Hematopoietic multipotent progenitor cell (in vitro differentiated cells): ENCODE data around the gene NUP214. TPM values are rescaled to one million over a fixed set of nuclear protein-coding genes. Genes with fewer than 3 reads are reported as not detected.
A peak's percentile ranks its signal among the peaks of the same experiment; 100 is the strongest.
"Not testable (repeated sequence)": the region's sequence is repeated elsewhere in the genome, so short reads cannot be mapped to it uniquely, and the experiment has no call there.

Experiments used
- DNase-seq, 3 donors: peaks; one replicate each; pipeline ENCODE4 v3.0.0-alpha.2; 2011 to 2015; ENCODE audit warnings: low read depth in 2 of 3, low spot score in 2 of 3
- total RNA-seq: library from RNA; depleted of rRNA; stranded (reverse); fragments of >200 nt; gene quantifications from one replicate; pipeline ENCODE4 v1.2.3, GENCODE V29; 2012

Gene NUP214
- total RNA-seq, 1 donor, result 36.4 TPM

GRCh38 chr9:131115360-131115742, 10.0 kb upstream of the NUP214 start:
- not testable (repeated sequence) for DNase-seq

- DNase-seq, result no peak
Measured at GRCh38 chr9:131116281-131117120, 8.9 kb upstream of the NUP214 start.

- DNase-seq, result peak in 2 of 3 donors; percentile 14 to 39
Measured at GRCh38 chr9:131117121-131117761, 8.1 kb upstream of the NUP214 start.

GRCh38 chr9:131117762-131118145, 7.6 kb upstream of the NUP214 start:
- DNase-seq, result no peak

DNA sequence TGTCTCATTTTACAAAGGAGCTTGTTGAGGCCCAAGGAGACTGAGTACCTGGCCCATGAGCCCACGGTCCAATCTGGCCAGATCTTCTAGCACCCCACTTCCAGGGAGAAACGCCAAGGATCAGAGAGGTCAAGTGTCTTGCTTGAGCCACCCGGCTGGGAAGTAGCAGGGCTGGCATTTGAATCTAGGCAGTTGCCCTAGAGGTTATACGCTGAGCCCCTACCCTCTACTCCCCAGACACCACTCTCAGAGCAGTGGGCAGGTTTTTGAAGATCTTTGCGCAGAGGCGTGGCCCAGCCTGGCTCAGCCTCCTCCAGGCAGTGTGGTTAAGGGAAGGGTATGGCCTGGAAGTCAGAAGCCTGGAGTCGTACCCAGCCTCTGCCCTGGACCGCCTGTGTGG, 5.8 kb upstream of the NUP214 start:
- DNase-seq, result no peak

GRCh38 chr9:131120620-131121228, 4.7 kb upstream of the NUP214 start:
- DNase-seq, result no peak

GRCh38 chr9:131121346-131121745, 4.0 kb upstream of the NUP214 start:
- DNase-seq, result no peak

DNA sequence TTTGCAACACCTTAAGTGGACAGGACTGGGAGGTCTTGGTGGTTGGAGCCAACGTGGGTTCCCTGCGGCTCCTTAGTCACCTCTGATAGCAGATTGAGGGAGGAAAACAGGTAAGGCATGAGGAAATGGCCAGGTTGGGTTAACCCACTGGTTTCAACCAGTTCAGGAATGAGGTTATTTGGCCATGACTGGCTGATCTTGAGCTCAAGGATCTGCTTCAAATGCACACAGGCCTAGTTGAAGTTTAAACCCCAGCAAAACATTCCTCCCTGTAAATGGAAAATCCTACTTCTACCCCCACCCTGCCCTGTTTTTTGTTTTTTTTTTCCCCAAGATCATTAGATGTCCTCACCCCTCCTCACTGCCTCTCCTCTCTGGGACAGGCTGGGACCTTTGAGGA, 3.2 kb upstream of the NUP214 start:
- no peak for DNase-seq

- no peak for DNase-seq
Measured at GRCh38 chr9:131125038-131125287, 423 bp upstream of the NUP214 start.

DNA sequence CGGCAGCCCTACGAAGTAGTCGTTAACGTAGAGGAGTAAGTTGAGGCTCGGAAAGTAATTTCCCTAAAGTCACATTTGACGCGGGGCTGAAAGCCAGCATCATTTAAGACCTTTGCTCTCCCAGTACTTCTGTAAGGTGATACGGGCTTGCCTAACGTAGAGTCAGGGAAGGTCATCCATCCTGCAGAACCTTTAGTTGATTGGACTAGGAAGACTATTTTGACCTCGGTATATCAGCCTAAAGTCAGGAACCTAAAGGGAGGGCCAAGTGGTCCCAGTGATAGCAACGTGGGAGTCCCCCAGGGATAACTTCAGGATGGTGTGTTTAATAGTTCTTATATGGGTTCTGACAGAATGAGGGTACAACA, 657 bp downstream of the NUP214 start:
- peak in 1 of 3 donors; percentile 7 for DNase-seq

DNA sequence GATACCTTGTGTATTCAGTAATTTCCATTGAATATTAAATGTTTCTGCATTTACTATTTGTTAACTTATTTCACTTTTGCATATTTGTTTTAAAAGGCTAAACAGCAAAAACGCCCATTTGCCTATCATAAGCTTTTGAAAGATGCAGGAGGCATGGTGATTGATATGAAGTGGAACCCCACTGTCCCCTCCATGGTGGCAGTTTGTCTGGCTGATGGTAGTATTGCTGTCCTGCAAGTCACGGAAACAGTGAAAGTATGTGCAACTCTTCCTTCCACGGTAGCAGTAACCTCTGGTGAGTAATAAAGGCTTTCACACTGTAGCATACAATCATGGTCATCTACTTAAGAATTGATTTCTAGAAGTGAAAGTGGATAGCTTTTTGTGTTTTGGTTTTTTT, 3.8 kb downstream of the NUP214 start:
- no peak for DNase-seq

- DNase-seq, result no peak
Measured at GRCh38 chr9:131138676-131139075, 13.3 kb downstream of the NUP214 start.

- no peak for DNase-seq
Measured at GRCh38 chr9:131140112-131140511, 14.7 kb downstream of the NUP214 start.

DNA sequence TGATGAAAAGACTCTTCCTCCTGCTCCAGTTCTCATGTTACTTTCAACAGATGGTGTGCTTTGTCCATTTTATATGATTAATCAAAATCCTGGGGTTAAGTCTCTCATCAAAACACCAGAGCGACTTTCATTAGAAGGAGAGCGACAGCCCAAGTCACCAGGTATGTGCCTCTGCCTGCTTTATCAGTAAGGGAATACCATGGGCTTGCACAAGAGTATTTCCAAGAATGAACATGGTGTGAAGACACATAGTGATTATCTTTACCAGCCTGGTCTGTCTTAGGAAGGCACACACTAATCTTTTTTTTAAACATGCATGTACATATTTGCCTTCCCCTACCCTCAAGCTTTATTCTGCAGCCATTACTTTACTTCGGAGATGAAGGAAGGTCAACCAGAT, 15.2 kb downstream of the NUP214 start:
- DNase-seq, result no peak

DNA sequence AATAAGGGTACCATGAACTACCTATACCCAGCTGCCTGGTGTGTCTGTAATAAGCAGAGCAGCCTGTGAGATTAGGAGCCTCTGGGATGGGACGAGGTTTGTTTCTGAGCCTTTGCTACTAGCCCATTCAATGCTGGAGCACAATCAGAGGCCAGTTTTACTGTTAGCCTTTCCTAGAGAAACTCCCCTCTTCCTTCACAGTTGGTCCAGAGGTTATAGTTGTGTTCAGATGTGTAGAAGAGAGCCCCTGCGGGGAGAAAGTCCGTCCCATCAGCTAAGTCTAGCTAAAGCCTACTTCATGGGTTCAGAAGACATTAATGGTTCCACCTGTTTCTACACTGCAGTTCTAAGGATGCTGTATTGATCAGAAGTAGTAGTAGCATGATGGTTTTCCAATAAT, 16.8 kb downstream of the NUP214 start:
- DNase-seq, result no peak

GRCh38 chr9:131144201-131144600, 18.8 kb downstream of the NUP214 start:
- no peak for DNase-seq

- DNase-seq, result no peak
Measured at GRCh38 chr9:131145245-131145644, 19.9 kb downstream of the NUP214 start.

- no peak for DNase-seq
Measured at GRCh38 chr9:131146186-131146585, 20.8 kb downstream of the NUP214 start.

DNA sequence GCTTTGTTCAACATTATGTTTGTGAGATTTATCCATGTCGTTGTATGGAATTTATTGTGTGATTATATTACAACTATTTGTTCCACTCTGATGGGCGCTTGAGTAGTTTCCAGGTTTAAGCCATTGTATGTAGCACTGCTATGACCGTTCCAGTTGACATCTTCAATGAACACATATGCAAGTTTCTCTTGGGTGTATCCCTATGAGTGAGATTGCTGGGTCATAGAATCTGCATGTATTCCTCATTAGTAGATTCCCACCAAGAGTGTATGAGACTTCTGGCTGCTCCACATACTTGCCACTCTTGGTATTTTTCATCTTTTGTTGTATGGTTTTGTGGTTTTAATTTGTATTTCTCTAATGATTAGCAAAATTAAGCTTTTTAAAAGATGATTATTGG, 22.9 kb downstream of the NUP214 start:
- DNase-seq, result no peak

- DNase-seq, result no peak
Measured at GRCh38 chr9:131148966-131149687, 23.7 kb downstream of the NUP214 start.

DNA sequence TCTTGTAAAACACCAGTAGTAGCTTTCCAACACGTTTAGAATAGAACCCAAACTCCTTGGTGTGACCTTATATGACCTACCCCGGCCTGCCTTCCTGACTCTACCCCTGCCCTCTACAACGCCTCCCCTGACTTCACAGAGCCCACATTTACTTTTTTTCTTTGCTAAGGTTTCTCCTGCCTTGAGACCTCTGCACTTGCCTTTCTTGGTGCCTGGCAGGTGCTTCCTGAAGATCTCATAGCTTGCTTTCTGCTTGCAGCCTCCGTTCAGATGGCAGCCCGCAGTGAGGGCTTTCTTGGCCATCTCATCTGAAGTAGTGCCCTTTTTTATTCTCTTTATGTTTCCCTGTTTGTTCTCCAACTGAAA, 24.3 kb downstream of the NUP214 start:
- DNase-seq, result peak in 2 of 3 donors; percentile 48 to 68

- DNase-seq, result no peak
Measured at GRCh38 chr9:131153595-131153994, 28.2 kb downstream of the NUP214 start.
